Kidney epithelial cell (primary cell): ENCODE measurements around the gene FXR2. TPM values are rescaled to one million over a fixed set of nuclear protein-coding genes. Genes with fewer than 3 reads are reported as not detected.

Experiments
- DNase-seq: peaks from one replicate; pipeline ENCODE4 v3.0.0-alpha.2; 2010; ENCODE audit warnings: low read depth
- H3K27me3 ChIP-seq: 2 replicates; pipeline ENCODE4 v1.6.0; 2011; ENCODE audit warnings: low read length; ENCODE audit not compliant: control insufficient read depth, insufficient read depth
- H3K36me3 ChIP-seq: 2 replicates; pipeline ENCODE4 v1.5.1; 2011; ENCODE audit warnings: low read length; ENCODE audit not compliant: control insufficient read depth, insufficient read depth
- H3K4me3 ChIP-seq: 2 replicates; pipeline ENCODE4 v1.5.1; 2011; ENCODE audit warnings: low read depth, mild to moderate bottlenecking, control low read depth, low read length
- total RNA-seq: library from RNA; depleted of rRNA; stranded (reverse); fragments of >200 nt; gene quantifications from 2 replicates; pipeline ENCODE4 v1.2.3, GENCODE V29; 2015
- TF ChIP-seq, protein P1 (sequence below): IDR thresholded peaks from 2 replicates; pipeline ENCODE4 v1.5.1; 2011; ENCODE audit warnings: mild to moderate bottlenecking, moderate library complexity, low read length, control low read depth, inconsistent platforms; ENCODE audit not compliant: insufficient read depth, poor library complexity, severe bottlenecking

FXR2 gene
- total RNA-seq, 1 donor from 2014 or later = 45.7 TPM

DNA sequence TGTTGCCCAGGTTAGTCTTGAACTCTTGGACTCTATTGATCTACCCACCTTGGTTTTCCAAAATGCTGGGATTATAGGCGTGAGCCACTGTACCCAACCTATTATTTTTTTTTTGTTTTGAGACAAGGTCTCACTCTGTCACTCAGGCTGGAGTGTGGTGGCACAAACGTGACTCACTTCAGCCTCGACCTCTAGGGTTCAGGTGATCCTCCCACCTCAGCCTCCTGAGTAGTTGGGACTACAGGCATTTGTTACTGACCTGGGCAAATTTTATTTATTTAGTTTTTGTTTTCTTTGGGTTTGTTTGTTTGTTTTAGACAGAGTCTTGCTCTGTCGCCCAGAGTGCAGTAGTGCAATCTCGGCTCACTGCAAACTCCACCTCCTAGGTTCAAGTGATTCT is 9.0 kb upstream of the FXR2 start:
- Histone ChIP-seq H3K36me3 (no peaks in the 10 kb centered on the region), H3K4me3 (no peak overlapping the region), H3K27me3 (no peaks in the 10 kb centered on the region)
- DNase-seq = no peak
- TF ChIP-seq, protein P1, sequence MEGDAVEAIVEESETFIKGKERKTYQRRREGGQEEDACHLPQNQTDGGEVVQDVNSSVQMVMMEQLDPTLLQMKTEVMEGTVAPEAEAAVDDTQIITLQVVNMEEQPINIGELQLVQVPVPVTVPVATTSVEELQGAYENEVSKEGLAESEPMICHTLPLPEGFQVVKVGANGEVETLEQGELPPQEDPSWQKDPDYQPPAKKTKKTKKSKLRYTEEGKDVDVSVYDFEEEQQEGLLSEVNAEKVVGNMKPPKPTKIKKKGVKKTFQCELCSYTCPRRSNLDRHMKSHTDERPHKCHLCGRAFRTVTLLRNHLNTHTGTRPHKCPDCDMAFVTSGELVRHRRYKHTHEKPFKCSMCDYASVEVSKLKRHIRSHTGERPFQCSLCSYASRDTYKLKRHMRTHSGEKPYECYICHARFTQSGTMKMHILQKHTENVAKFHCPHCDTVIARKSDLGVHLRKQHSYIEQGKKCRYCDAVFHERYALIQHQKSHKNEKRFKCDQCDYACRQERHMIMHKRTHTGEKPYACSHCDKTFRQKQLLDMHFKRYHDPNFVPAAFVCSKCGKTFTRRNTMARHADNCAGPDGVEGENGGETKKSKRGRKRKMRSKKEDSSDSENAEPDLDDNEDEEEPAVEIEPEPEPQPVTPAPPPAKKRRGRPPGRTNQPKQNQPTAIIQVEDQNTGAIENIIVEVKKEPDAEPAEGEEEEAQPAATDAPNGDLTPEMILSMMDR = no peak

DNA sequence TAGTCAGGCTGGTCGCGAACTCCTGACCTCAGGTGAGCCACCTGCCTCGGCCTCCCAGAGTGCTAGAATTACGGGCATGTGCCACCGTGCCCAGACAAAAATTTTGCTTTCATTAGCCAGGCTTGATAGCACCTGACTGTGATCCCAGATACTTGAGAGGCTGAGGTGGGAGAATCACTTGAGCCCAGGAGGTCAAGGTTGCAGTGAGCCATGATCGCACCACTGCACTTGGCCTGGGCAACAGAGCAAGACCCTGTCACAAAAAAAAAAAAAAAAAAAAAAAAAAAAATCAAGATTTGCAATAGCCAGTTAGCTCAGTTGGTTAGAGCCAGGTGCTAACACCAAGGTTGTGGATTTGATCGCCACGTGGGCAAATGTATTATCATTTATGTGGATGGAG is 6.1 kb upstream of the FXR2 start:
- TF ChIP-seq, protein P1 = no peak
- no peaks in the 10 kb centered on the region for H3K27me3 ChIP-seq

DNA sequence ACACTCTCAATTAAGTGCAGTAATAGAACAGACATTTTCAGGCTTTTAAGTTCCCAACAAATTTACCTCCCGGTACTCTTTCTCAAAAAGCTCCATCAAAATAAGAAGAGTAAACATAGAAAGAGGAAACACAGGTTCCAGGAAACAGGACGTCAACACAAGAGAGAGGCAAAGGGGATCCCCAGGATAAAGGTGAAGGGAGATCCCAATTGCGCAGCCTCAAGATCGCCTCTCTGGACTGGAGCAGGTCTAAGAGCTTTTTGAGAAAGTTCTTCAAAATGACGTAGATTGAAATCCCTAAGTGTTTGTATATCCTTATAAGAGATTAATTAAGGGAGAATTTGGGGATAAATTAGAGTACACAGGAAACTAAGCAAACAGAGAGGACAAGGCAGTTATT is 3.9 kb upstream of the FXR2 start:
- TF ChIP-seq, protein P1 = no peak
- Histone ChIP-seq H3K27me3 (no peaks in the 10 kb centered on the region), H3K36me3 (no peaks in the 10 kb centered on the region), H3K4me3 (no peak overlapping the region)
- DNase-seq = no peak

More for the DNA sequence above, 6.1 kb upstream of the FXR2 start:
- no peak overlapping the region for H3K4me3 ChIP-seq
- no peak for DNase-seq
- H3K36me3 ChIP-seq = no peaks in the 10 kb centered on the region

DNA sequence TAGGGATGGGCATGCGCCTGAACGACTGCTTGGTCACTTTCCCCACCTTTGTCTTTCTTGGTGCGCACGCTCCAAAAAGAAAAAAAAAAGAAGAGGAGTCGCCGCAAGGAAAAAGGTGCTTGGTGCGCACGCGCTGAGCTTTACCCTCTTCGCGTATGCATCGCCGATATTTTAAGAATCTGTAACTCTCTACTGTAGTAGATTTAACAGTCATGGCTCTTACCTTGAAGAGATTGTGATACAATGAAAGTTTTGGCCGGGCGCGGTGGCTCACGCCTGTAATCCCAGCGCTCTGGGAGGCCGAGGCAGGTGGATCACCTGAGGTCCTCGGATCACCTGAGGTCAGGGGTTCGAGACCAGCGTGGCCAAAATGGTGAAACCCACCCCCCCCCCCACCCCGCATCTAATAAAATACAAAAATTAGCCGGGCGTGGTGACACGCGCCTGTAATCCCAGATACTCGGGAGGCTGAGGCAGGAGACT is 609 bp upstream of the FXR2 start:
- DNase-seq = no peak
- Histone ChIP-seq H3K36me3 (no peaks in the 10 kb centered on the region), H3K27me3 (no peaks in the 10 kb centered on the region), H3K4me3 (peak overlapping the region; percentile 32)
- TF ChIP-seq, protein P1 = no peak

DNA sequence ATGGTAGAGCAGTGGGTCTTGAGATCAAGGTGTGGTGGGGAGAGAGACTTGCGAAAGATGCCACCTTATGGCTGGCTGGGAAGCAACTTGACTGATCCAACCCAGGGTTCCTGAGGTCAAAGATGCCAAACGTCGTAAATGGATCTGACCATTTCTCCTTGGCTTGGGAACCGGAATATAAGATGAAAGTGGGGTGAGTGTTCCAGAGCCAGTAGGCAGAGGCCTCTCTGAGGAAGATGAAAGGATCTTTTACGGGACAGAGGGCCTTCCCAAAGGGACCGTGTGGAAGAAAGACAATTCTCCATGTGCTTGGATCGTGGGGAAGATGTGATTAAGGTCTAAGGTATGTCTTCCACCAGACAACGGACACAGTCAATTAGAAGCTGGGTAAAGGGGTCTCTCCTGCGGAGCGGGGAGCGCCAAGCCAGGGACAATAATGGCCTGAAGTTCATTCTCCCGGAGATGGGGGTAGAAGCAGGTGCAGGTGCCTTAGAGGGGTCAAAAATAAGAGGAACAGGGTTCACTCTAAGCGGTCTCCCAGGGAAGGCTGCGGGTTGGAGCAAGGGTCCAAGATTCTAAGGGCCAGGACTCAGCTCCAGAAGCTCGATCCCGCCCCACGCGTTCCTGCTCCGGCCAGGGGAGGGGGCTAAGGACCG is 800 bp downstream of the FXR2 start:
- peak overlapping the region; percentile 76 for H3K4me3 ChIP-seq
- DNase-seq = no peak
- TF ChIP-seq, protein P1 = no peak

DNA sequence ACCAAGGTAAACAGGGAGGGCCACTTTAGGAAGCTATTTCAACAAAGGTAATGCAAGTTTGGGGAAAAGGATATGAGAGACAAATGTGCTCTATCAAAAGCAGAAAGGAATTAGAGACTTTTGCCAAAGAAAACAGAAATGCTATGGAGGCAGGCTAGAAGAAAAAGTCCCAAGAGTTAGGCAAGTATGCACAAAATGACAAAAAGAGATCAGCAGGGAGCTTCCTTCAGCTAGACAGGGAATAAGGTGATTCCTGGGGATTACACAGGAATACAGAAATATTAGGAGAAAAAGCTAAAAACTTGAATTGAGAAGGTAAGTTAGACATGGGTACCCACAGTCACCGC is 2.4 kb downstream of the FXR2 start:
- H3K27me3 ChIP-seq = no peaks in the 10 kb centered on the region
- H3K36me3 ChIP-seq = no peaks in the 10 kb centered on the region
- TF ChIP-seq, protein P1 = no peak
- H3K4me3 ChIP-seq = no peak overlapping the region
- DNase-seq = no peak

More for the DNA sequence above, 800 bp downstream of the FXR2 start:
- Histone ChIP-seq H3K36me3 (no peaks in the 10 kb centered on the region), H3K27me3 (no peaks in the 10 kb centered on the region)
